Neutrophil (primary cell): Measurements from ENCODE around the gene TCF21.

ENCODE experiments used
- H3K27ac ChIP-seq: fragments of 200-600 bp; sonication (generic); 2 replicates; pipeline ENCODE4 v1.5.1; 2016; ENCODE audit warnings: mild to moderate bottlenecking, moderate library complexity
- H3K27me3 ChIP-seq: fragments of 200-600 bp; sonication (generic); 2 replicates; pipeline ENCODE4 v1.6.0; 2016; ENCODE audit warnings: mild to moderate bottlenecking
- H3K36me3 ChIP-seq: fragments of 200-600 bp; sonication (generic); 2 replicates; pipeline ENCODE4 v1.5.1; 2017
- H3K4me1 ChIP-seq, 2 experiments: fragments of 200-600 bp in 1 of 2; sonication (generic) in 1 of 2; 1 replicate in 1 of 2; 2 replicates in 1 of 2; pipeline versions ENCODE4 v1.5.1 to v1.6.1; 2013 to 2016; ENCODE audit warnings: low read depth in 1 of 2, low read length in 1 of 2, mild to moderate bottlenecking in 1 of 2, moderate library complexity in 1 of 2; ENCODE audit not compliant: control insufficient read depth in 1 of 2, insufficient read depth in 1 of 2
- H3K4me3 ChIP-seq, 2 experiments: fragments of 200-600 bp in 1 of 2; sonication (generic) in 1 of 2; 1 replicate in 1 of 2; 2 replicates in 1 of 2; pipeline ENCODE4 v1.5.1; 2013 to 2016; ENCODE audit warnings: low read depth in 1 of 2, low read length in 1 of 2, mild to moderate bottlenecking in 1 of 2, moderate library complexity in 1 of 2
- H3K9me3 ChIP-seq: fragments of 200-600 bp; sonication (generic); 2 replicates; pipeline ENCODE4 v1.5.1; 2016
- CTCF ChIP-seq: fragments of 200-600 bp; sonication (generic); IDR thresholded peaks from 2 replicates; pipeline ENCODE4 v1.5.1; 2016; ENCODE audit warnings: antibody characterized with exemption

The TCF21 gene

DNA sequence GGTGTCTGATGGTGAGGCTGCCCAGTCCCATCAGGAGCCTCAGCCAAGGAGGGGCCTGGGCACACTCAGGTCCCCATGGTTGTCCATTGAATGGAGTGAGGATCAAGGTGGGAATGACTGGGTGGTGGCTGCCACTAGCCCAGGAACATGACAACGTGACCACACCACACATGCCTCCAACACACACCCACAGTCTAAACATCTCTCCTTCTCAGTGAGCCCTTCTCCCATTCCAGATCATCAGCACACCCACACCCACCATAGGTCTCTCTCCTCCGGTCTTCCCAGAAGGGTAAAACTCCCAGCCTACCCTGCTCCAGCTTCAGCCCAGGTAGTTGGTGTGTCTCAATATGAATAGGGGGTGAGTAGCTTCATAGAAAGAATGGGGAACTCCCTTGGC lies 5.5 kb downstream of the TCF21 start:
- no peaks in the 10 kb centered on the region for H3K36me3 ChIP-seq
- H3K9me3 ChIP-seq: no peaks in the 10 kb centered on the region
- H3K27me3 ChIP-seq: peaks cover 100% of the 10 kb centered on the region
- H3K4me1 ChIP-seq: no peaks in the 10 kb centered on the region
- H3K4me3 ChIP-seq: no peak overlapping the region
- no peak overlapping the region for H3K27ac ChIP-seq
- no peak for TF ChIP-seq CTCF

DNA sequence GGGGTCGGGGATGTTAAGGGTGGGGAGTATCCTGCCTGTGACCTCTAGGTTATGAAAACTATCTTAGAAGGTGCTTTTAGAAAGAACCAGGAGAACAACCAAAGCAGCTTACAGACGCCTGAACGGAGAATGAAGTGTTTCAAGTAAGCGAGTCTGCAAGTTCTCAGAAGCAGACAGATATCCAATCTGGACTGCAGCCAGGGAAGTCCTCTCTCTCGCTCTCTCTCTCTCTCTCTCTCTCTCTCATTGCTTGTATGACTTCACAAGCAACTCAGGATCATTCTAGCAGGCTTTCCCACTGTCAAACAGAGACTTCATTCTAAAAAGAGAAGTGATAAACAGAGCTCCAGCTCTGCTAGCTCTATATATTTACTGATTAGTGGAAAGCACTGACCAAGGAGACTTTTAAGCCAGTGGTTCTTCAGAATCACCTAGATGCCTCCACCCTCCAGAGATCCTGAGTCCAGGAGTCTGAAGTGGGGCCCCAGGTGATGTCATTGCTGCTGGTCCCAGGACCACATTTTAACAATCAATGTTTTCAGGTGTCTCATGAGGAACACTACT lies 6.0 kb downstream of the TCF21 start:
- Histone ChIP-seq H3K27ac (no peak overlapping the region), H3K4me3 (no peak overlapping the region), H3K4me1 (no peaks in the 10 kb centered on the region), H3K9me3 (no peaks in the 10 kb centered on the region), H3K36me3 (no peaks in the 10 kb centered on the region), H3K27me3 (peaks cover 100% of the 10 kb centered on the region)
- no peak for TF ChIP-seq CTCF

GRCh38 chr6:133895573-133896343 lies 6.8 kb downstream of the TCF21 start:
- no peak for TF ChIP-seq CTCF
- no peaks in the 10 kb centered on the region for H3K36me3 ChIP-seq
- peaks cover 100% of the 10 kb centered on the region for H3K27me3 ChIP-seq
- H3K27ac ChIP-seq: no peak overlapping the region
- H3K9me3 ChIP-seq: no peaks in the 10 kb centered on the region
- H3K4me1 ChIP-seq: no peaks in the 10 kb centered on the region
- no peak overlapping the region for H3K4me3 ChIP-seq

GRCh38 chr6:133896344-133896721 lies 7.4 kb downstream of the TCF21 start:
- no peaks in the 10 kb centered on the region for H3K4me1 ChIP-seq
- no peak for TF ChIP-seq CTCF
- peaks cover 100% of the 10 kb centered on the region for H3K27me3 ChIP-seq
- H3K4me3 ChIP-seq: no peak overlapping the region
- H3K36me3 ChIP-seq: no peaks in the 10 kb centered on the region
- no peak overlapping the region for H3K27ac ChIP-seq
- no peaks in the 10 kb centered on the region for H3K9me3 ChIP-seq

- Histone ChIP-seq H3K36me3 (no peaks in the 10 kb centered on the region), H3K4me3 (no peak overlapping the region), H3K9me3 (no peaks in the 10 kb centered on the region), H3K27me3 (peaks cover 93% of the 10 kb centered on the region), H3K27ac (no peak overlapping the region), H3K4me1 (no peaks in the 10 kb centered on the region)
- TF ChIP-seq CTCF: no peak
Measured at GRCh38 chr6:133898263-133898662, 9.3 kb downstream of the TCF21 start.
